Stimulated activated CD4-positive, alpha-beta T cell treated with anti-CD3 and anti-CD28 coated beads, Interleukin-4, amount 100 ng/mL, for 48 hours (primary cell): ENCODE results near the gene ZNF184.
"Not testable (repeated sequence)": the region's sequence is repeated elsewhere in the genome, so short reads cannot be mapped to it uniquely, and the experiment has no call there.

ENCODE experiments used
- DNase-seq, 2 donors: peaks; one replicate each; pipeline ENCODE4 v3.0.0-alpha.2; 2020; ENCODE audit warnings: low read depth in 2 of 2

The ZNF184 gene

DNA sequence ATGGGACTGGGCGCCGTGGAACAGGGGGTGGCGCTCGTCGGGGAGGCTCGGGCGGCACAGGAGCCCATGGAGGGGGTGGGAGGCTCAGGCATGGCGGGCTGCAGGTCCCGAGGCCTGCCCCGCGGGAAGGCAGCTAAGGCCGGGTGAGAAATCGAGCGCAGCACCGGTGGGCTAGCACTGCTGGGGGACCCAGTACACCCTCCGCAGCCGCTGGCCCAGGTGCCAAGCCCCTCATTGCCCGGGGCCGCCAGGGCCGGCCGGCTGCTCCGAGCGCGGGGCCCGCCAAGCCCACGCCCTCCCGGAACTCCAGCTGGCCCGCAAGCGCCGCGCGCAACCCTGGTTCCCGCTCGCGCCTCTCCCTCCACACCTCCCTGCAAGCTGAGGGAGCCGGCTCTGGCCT, 48.1 kb downstream of the ZNF184 start:
- DNase-seq: not testable (repeated sequence)

GRCh38 chr6:27422651-27423332, 50.1 kb downstream of the ZNF184 start:
- no peak for DNase-seq

GRCh38 chr6:27419363-27419762, 53.5 kb downstream of the ZNF184 start:
- no peak for DNase-seq

DNA sequence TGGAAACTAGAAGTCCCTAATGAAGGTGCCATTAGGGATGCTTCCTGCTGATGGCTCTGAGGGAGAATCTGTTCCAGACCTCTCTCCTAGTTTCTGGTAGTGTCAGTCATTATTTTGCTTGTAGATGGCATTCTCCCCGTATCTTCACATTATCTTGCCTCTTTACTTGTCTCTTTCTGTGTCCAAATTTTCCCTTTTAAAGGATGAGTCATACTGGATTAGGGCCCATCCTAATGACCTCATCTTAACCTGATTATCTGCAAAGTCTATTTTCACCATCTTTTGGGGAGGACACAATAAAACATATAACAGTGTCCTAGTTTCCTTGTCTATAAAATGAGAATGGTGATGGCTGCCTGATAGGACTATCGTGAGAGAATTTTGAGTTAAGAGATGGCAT, 57.0 kb downstream of the ZNF184 start:
- DNase-seq: no peak

DNA sequence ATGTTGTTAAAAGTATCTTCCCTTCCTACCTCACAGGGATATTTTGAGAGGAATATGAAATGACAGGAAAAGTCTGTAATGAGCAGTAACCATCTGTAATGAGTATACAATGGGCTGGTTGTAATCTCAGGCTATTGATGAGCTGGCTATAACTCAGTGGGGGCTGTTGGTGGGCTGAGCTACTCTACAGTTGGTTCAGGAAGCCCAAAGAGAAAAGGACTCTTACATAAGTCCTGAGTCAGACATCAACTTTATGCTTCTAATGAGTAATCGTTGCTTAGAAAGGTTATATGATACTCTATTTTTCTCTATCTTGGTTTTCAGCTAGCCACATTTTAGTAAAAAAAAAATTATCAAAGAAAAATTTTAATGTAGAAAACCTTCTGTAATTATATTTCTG, 57.9 kb downstream of the ZNF184 start:
- no peak for DNase-seq

GRCh38 chr6:27414300-27414699, 58.6 kb downstream of the ZNF184 start:
- DNase-seq: no peak

- no peak for DNase-seq
These were observed 65.6 kb downstream of the ZNF184 start for GRCh38 chr6:27407153-27407814.

- no peak for DNase-seq
These were observed 66.8 kb downstream of the ZNF184 start for GRCh38 chr6:27406085-27406484.

DNA sequence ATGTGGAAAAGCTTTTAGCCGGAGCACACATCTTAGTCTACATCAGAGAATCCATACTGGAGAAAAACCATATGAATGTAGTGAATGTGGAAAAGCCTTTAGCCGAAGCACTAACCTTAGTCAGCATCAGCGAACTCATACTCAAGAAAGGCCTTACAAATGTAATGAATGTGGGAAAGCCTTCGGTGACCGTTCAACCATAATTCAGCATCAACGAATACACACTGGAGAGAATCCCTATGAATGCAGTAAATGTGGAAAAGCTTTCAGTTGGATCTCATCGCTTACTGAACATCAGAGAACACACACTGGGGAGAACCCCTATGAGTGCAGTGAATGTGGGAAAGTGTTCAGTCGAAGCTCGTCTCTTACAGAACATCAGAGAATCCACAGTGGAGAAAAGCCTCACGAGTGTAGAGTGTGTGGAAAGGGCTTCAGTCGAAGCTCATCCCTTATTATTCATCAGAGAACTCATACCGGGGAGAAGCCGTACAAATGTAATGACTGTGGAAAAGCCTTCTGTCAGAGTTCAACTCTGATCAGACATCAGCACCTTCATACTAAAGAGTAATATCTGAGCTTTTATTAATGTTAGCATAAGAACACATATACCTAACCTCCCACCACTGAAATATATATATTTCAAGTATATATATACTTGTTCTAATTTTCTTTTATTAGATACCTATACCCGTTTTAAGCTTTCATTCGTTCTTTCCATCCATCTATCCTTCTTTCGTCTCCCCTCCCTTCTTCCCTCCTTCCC, 71.8 kb downstream of the ZNF184 start:
- no peak for DNase-seq
